ENCODE results near the gene ADAM19.

DNA sequence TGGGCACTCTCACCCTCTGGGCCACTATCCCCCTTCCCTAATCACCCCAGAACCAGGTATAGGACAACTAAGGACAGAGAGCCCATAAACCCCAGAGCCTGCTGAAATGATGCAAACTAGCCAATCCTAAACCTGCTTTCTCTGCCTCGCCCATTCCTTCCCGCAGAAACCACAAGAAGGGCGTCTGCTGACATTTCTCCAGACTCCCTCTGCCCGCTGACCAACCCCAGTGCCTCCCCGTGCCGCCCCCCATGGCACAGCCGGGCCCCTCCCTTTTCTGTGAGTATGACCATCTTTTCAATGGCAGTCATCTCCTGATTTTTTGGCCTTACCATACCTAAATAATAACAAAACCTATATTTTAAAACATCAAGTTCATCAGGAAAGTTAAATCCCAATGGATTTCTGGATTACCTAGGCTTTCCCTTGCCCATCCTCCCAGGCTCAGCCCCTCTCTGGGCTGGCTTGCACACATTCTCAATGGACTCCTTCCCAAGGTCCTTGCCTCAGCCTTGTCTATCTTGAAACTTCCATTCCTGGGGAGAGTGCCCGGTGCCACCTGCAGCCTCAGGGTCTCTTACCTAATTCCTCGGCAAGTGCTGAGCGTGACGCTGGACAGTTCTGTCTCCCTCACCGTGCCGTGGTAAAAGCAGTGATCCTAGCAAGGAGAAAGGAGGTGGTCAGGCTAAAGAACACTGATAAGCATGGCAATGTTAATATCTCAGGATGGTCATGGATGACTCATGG, 45.2 kb downstream of the ADAM19 start:
- TF ChIP-seq, protein P1, sequence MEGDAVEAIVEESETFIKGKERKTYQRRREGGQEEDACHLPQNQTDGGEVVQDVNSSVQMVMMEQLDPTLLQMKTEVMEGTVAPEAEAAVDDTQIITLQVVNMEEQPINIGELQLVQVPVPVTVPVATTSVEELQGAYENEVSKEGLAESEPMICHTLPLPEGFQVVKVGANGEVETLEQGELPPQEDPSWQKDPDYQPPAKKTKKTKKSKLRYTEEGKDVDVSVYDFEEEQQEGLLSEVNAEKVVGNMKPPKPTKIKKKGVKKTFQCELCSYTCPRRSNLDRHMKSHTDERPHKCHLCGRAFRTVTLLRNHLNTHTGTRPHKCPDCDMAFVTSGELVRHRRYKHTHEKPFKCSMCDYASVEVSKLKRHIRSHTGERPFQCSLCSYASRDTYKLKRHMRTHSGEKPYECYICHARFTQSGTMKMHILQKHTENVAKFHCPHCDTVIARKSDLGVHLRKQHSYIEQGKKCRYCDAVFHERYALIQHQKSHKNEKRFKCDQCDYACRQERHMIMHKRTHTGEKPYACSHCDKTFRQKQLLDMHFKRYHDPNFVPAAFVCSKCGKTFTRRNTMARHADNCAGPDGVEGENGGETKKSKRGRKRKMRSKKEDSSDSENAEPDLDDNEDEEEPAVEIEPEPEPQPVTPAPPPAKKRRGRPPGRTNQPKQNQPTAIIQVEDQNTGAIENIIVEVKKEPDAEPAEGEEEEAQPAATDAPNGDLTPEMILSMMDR (IDR thresholded peaks at IDR 0.05), result no peak
- no peak for TF ChIP-seq POLR2A (IDR thresholded peaks at IDR 0.05)
